ENCODE measurements around the gene KCTD20. TPM values are rescaled to one million over a fixed set of nuclear protein-coding genes. Genes with fewer than 3 reads are reported as not detected.

The KCTD20 gene
- polyA plus RNA-seq, 1 donor from 2014 or later: 32.4 TPM

GRCh38 chr6:36430351-36430750, 12.4 kb upstream of the KCTD20 start:
- H3K79me2 ChIP-seq (replicated peaks; ENCODE audit: insufficient read depth, low read length): no peaks in the 10 kb centered on the region
- no peaks in the 10 kb centered on the region for H3K9me3 ChIP-seq (ENCODE audit: low read length)
- H3K27me3 ChIP-seq (ENCODE audit: insufficient read depth, low read depth, low read length): no peaks in the 10 kb centered on the region
- H4K20me1 ChIP-seq (ENCODE audit: insufficient read depth): no peaks in the 10 kb centered on the region
- H3K27ac ChIP-seq (ENCODE audit: low read length): no peak overlapping the region
- H3K4me2 ChIP-seq (ENCODE audit: low read length): no peak overlapping the region
- no peaks in the 10 kb centered on the region for H3K9me2 ChIP-seq (ENCODE audit: insufficient read depth, low read length)
- H3K4me3 ChIP-seq (ENCODE audit: low read length): no peak overlapping the region
- TF ChIP-seq SMC3 (conservative IDR thresholded peaks at IDR 0.05; ENCODE audit: poor library complexity): no peak
- no peak for TF ChIP-seq RAD21 (conservative IDR thresholded peaks at IDR 0.05)
- no peak for TF ChIP-seq TAF1 (IDR thresholded peaks at IDR 0.05; ENCODE audit: low read depth)
- TF ChIP-seq CTCF (IDR thresholded peaks at IDR 0.05; ENCODE audit: poor library complexity, severe bottlenecking): no peak
- no peak for TF ChIP-seq EZH2 (IDR thresholded peaks at IDR 0.05; ENCODE audit: borderline replicate concordance, insufficient read depth, low read length, poor library complexity, severe bottlenecking)
- TF ChIP-seq REST (IDR thresholded peaks at IDR 0.05; ENCODE audit: borderline replicate concordance): no peak
- no peak for TF ChIP-seq EP300 (conservative IDR thresholded peaks at IDR 0.05; ENCODE audit: poor library complexity, severe bottlenecking)
- TF ChIP-seq MXI1 (conservative IDR thresholded peaks at IDR 0.05; ENCODE audit: poor library complexity, severe bottlenecking): no peak
- TF ChIP-seq POLR2AphosphoS5 (IDR thresholded peaks at IDR 0.05): no peak
- no peaks in the 10 kb centered on the region for H3K36me3 ChIP-seq (ENCODE audit: insufficient read depth, low read length)
- H3K9ac ChIP-seq (ENCODE audit: low read length): no peak overlapping the region
- no peak overlapping the region for H2AFZ ChIP-seq (ENCODE audit: low read depth, low read length)
- H3F3A ChIP-seq (ENCODE audit: insufficient read depth, low read length, poor library complexity, severe bottlenecking): no peaks in the 10 kb centered on the region

GRCh38 chr6:36431197-36431596, 11.6 kb upstream of the KCTD20 start:
- Histone ChIP-seq H2AFZ (ENCODE audit: low read depth, low read length) (no peak overlapping the region), H3K27me3 (ENCODE audit: insufficient read depth, low read depth, low read length) (no peaks in the 10 kb centered on the region), H3K9me3 (ENCODE audit: low read length) (no peaks in the 10 kb centered on the region), H3K36me3 (ENCODE audit: insufficient read depth, low read length) (no peaks in the 10 kb centered on the region), H3K9ac (ENCODE audit: low read length) (no peak overlapping the region), H3K79me2 (replicated peaks; ENCODE audit: insufficient read depth, low read length) (no peaks in the 10 kb centered on the region), H3K4me2 (ENCODE audit: low read length) (no peak overlapping the region), H3F3A (ENCODE audit: insufficient read depth, low read length, poor library complexity, severe bottlenecking) (no peaks in the 10 kb centered on the region), H3K4me3 (ENCODE audit: low read length) (no peak overlapping the region), H3K9me2 (ENCODE audit: insufficient read depth, low read length) (no peaks in the 10 kb centered on the region), H3K27ac (ENCODE audit: low read length) (no peak overlapping the region), H4K20me1 (ENCODE audit: insufficient read depth) (no peaks in the 10 kb centered on the region)
- no peak for TF ChIP-seq EZH2 (IDR thresholded peaks at IDR 0.05; ENCODE audit: borderline replicate concordance, insufficient read depth, low read length, poor library complexity, severe bottlenecking)
- TF ChIP-seq POLR2AphosphoS5 (IDR thresholded peaks at IDR 0.05): no peak
- TF ChIP-seq EP300 (conservative IDR thresholded peaks at IDR 0.05; ENCODE audit: poor library complexity, severe bottlenecking): no peak
